H1 (cell line): ENCODE measurements around the gene DDX56. TPM values are rescaled to one million over a fixed set of nuclear protein-coding genes. Genes with fewer than 3 reads are reported as not detected.

Source experiments
- CTCF ChIA-PET: fragments of 300-600 bp; sonication (Branson Sonifier 250); formaldehyde crosslinking; loops from one replicate; lab custom pipeline; 2021; ENCODE audit not compliant: partially characterized antibody; lab: Charles Lee
- POLR2A ChIA-PET: fragments of 300-600 bp; sonication (Branson Sonifier 250); formaldehyde crosslinking; loops from one replicate; lab custom pipeline; 2021; ENCODE audit warnings: inconsistent platforms; ENCODE audit not compliant: partially characterized antibody; lab: Charles Lee
- DNase-seq, 2 experiments: peaks; one replicate each; pipeline versions ENCODE4 v3.0.0 to v3.0.0-alpha.2; 2010 to 2022; ENCODE audit warnings: low spot score in 2 of 2, low read depth in 1 of 2, mixed read lengths in 1 of 2
- FAIRE-seq: peaks from 2 replicates; lab custom pipeline; 2011; peaks lifted over from hg19 to GRCh38; lab: Jason Lieb, UNC
- H2AFZ ChIP-seq: 2 replicates; pipeline ENCODE4 v1.8.1; 2012; ENCODE audit warnings: low read length, inconsistent platforms
- H2AK5ac ChIP-seq: 2 replicates; pipeline ENCODE4 v1.6.1; 2013; ENCODE audit warnings: low read depth, low read length
- H2BK120ac ChIP-seq: replicated peaks from 2 replicates; pipeline ENCODE3; 2013; ENCODE audit warnings: low read depth, low read length, inconsistent platforms
- H2BK12ac ChIP-seq: 2 replicates; pipeline ENCODE4 v1.6.1; 2013; ENCODE audit warnings: low read depth, low read length
- H2BK15ac ChIP-seq: 2 replicates; pipeline ENCODE4 v1.6.1; 2013; ENCODE audit warnings: low read length
- H2BK20ac ChIP-seq: 2 replicates; pipeline ENCODE4 v1.6.1; 2013; ENCODE audit warnings: low read length
- H2BK5ac ChIP-seq: 2 replicates; pipeline ENCODE4 v1.6.1; 2013; ENCODE audit warnings: low read depth, low read length
- H3K14ac ChIP-seq: 2 replicates; pipeline ENCODE4 v1.6.1; 2013; ENCODE audit warnings: inconsistent platforms; ENCODE audit not compliant: insufficient read length
- H3K18ac ChIP-seq: 2 replicates; pipeline ENCODE4 v1.6.1; 2013; ENCODE audit warnings: low read length; ENCODE audit errors: extremely low read depth
- H3K23ac ChIP-seq: 2 replicates; pipeline ENCODE4 v1.6.1; 2013; ENCODE audit warnings: inconsistent platforms; ENCODE audit not compliant: insufficient read length
- H3K23me2 ChIP-seq: 2 replicates; pipeline ENCODE4 v1.6.1; 2013; ENCODE audit warnings: low read depth, low read length
- H3K27ac ChIP-seq: 2 replicates; pipeline ENCODE4 v1.6.1; 2011; ENCODE audit warnings: low read depth, low read length, inconsistent platforms
- H3K27me3 ChIP-seq, 4 experiments: replicated peaks in 1 of 4; 1 replicate in 1 of 4; 2 replicates in 3 of 4; pipeline versions ENCODE4 v1.6.1 to v1.8.1; 2011 to 2013; ENCODE audit warnings: low read length in 3 of 4, mild to moderate bottlenecking in 3 of 4, inconsistent platforms in 2 of 4, mixed read lengths in 2 of 4, moderate library complexity in 1 of 4; ENCODE audit not compliant: control insufficient read depth in 3 of 4, insufficient read depth in 3 of 4; ENCODE audit errors: extremely low read depth in 1 of 4
- H3K36me3 ChIP-seq, 4 experiments: 2 replicates each; pipeline versions ENCODE4 v1.6.1 to v1.8.1; 2011 to 2013; ENCODE audit warnings: mild to moderate bottlenecking in 4 of 4, low read length in 3 of 4, moderate library complexity in 2 of 4, control low read depth in 1 of 4, inconsistent platforms in 1 of 4; ENCODE audit not compliant: insufficient read depth in 4 of 4, control insufficient read depth in 2 of 4
- H3K4ac ChIP-seq: replicated peaks from 2 replicates; pipeline ENCODE3; 2013; ENCODE audit warnings: low read length, low read depth, mixed read lengths, inconsistent platforms; ENCODE audit not compliant: insufficient read length
- H3K4me1 ChIP-seq, 4 experiments: replicated peaks in 1 of 4; 1 replicate in 1 of 4; 2 replicates in 3 of 4; pipeline versions ENCODE4 v1.6.1 to v1.8.1; 2011 to 2013; ENCODE audit warnings: low read length in 3 of 4, inconsistent platforms in 2 of 4, mixed read lengths in 1 of 4; ENCODE audit not compliant: insufficient read depth in 4 of 4, control insufficient read depth in 3 of 4
- H3K4me2 ChIP-seq, 2 experiments: 2 replicates each; pipeline versions ENCODE4 v1.6.1 to v1.8.1; 2011 to 2013; ENCODE audit warnings: low read depth in 2 of 2, low read length in 2 of 2, control low read depth in 1 of 2, inconsistent platforms in 1 of 2, mild to moderate bottlenecking in 1 of 2; ENCODE audit not compliant: insufficient read depth in 1 of 2
- H3K4me3 ChIP-seq, 4 experiments: fragments of 200-600, 300-600 bp in 1 of 4; sonication (generic), shearing (Covaris generic), sonication (Bioruptor Twin) in 1 of 4; 2 replicates each; pipeline versions ENCODE4 v1.5.1 to v1.8.1; 2011 to 2016; ENCODE audit warnings: low read length in 4 of 4, low read depth in 3 of 4, control low read depth in 2 of 4, inconsistent platforms in 2 of 4, mild to moderate bottlenecking in 2 of 4, mixed read lengths in 1 of 4, moderate library complexity in 1 of 4; ENCODE audit not compliant: insufficient read depth in 2 of 4; ENCODE audit errors: extremely low read depth in 1 of 4
- H3K56ac ChIP-seq: replicated peaks from 2 replicates; pipeline ENCODE3; 2013; ENCODE audit warnings: low read depth, mild to moderate bottlenecking, mixed read lengths, low read length, inconsistent platforms; ENCODE audit not compliant: insufficient read length
- H3K79me1 ChIP-seq: 2 replicates; pipeline ENCODE4 v1.6.1; 2013; ENCODE audit warnings: low read depth, low read length, control low read depth
- H3K79me2 ChIP-seq, 2 experiments: 2 replicates each; pipeline versions ENCODE4 v1.6.1 to v1.8.1; 2012 to 2013; ENCODE audit warnings: low read length in 2 of 2, mild to moderate bottlenecking in 2 of 2, inconsistent platforms in 1 of 2; ENCODE audit not compliant: insufficient read depth in 2 of 2, control insufficient read depth in 1 of 2
- H3K9ac ChIP-seq, 4 experiments: replicated peaks in 1 of 4; 1 replicate in 1 of 4; 2 replicates in 3 of 4; pipeline versions ENCODE4 v1.6.1 to v1.8.1; 2011 to 2013; ENCODE audit warnings: low read depth in 3 of 4, low read length in 3 of 4, control low read depth in 2 of 4, mild to moderate bottlenecking in 2 of 4, moderate library complexity in 2 of 4, inconsistent platforms in 1 of 4; ENCODE audit errors: extremely low read depth in 1 of 4
- H3K9me3 ChIP-seq, 2 experiments: 2 replicates each; pipeline versions ENCODE4 v1.6.1 to v1.8.1; 2012 to 2013; ENCODE audit warnings: mild to moderate bottlenecking in 2 of 2, moderate library complexity in 2 of 2, control low read depth in 1 of 2, inconsistent platforms in 1 of 2, low read depth in 1 of 2, low read length in 1 of 2, mixed read lengths in 1 of 2; ENCODE audit not compliant: insufficient read depth in 2 of 2
- H4K20me1 ChIP-seq, 2 experiments: replicated peaks in 1 of 2; 2 replicates each; pipeline versions ENCODE3 to v1.8.1; 2011 to 2013; ENCODE audit warnings: inconsistent platforms in 2 of 2, low read length in 2 of 2, mild to moderate bottlenecking in 1 of 2; ENCODE audit not compliant: insufficient read depth in 2 of 2, control insufficient read depth in 1 of 2
- H4K5ac ChIP-seq: 2 replicates; pipeline ENCODE4 v1.6.1; 2013; ENCODE audit warnings: low read length, low read depth, mixed read lengths, inconsistent platforms; ENCODE audit not compliant: insufficient read length
- H4K8ac ChIP-seq: 2 replicates; pipeline ENCODE4 v1.8.0; 2013; ENCODE audit warnings: mild to moderate bottlenecking, moderate library complexity, low read length, inconsistent platforms; ENCODE audit not compliant: insufficient read depth; ENCODE audit errors: extremely low read depth
- H4K91ac ChIP-seq: replicated peaks from 2 replicates; pipeline ENCODE3; 2013; ENCODE audit warnings: low read length, mixed read lengths, inconsistent platforms; ENCODE audit not compliant: insufficient read length
- CBX5 ChIP-seq: fragments of 300-800, 300-1000 bp; sonication (generic); IDR thresholded peaks from 2 replicates; pipeline ENCODE4 v1.7.1; 2016; ENCODE audit warnings: antibody characterized with exemption, low read length, low read depth
- CTCF ChIP-seq, 3 experiments: IDR thresholded peaks; 1 replicate in 2 of 3; 2 replicates in 1 of 3; pipeline versions ENCODE4 v1.5.1 to v1.6.1; 2011; ENCODE audit warnings: low read length in 3 of 3, mild to moderate bottlenecking in 3 of 3, inconsistent platforms in 2 of 3, low read depth in 1 of 3, moderate library complexity in 1 of 3; ENCODE audit not compliant: insufficient read depth in 1 of 3; ENCODE audit errors: control extremely low read depth in 1 of 3
- RBBP5 ChIP-seq: IDR thresholded peaks from 2 replicates; pipeline ENCODE4 v1.7.1; 2012; ENCODE audit warnings: low read depth, mild to moderate bottlenecking, inconsistent platforms, low read length, moderate library complexity, borderline replicate concordance
- SIRT6 ChIP-seq: IDR thresholded peaks from one replicate; pipeline ENCODE4 v1.7.1; 2012; ENCODE audit warnings: low read length, inconsistent platforms
- SP1 ChIP-seq: IDR thresholded peaks from 2 replicates; pipeline ENCODE4 v1.6.1; 2011; ENCODE audit warnings: low read depth, low read length
- SRF ChIP-seq: IDR thresholded peaks from 2 replicates; pipeline ENCODE4 v1.6.1; 2011; ENCODE audit warnings: mild to moderate bottlenecking, low read depth, low read length, moderate library complexity
- TAF7 ChIP-seq: optimal IDR thresholded peaks from 2 replicates; pipeline ENCODE3; 2011; ENCODE audit warnings: low read depth, mild to moderate bottlenecking, inconsistent platforms, low read length, moderate library complexity, borderline replicate concordance
- TCF12 ChIP-seq: IDR thresholded peaks from 2 replicates; pipeline ENCODE4 v1.6.1; 2011; ENCODE audit warnings: low read depth, mild to moderate bottlenecking, low read length
- TEAD4 ChIP-seq: IDR thresholded peaks from 2 replicates; pipeline ENCODE4 v1.6.1; 2012; ENCODE audit warnings: low read depth, low read length, inconsistent platforms, mixed read lengths
- ZNF274 ChIP-seq: IDR thresholded peaks from 2 replicates; pipeline ENCODE4 v1.7.0; 2012; ENCODE audit warnings: low read length, borderline replicate concordance; ENCODE audit errors: extremely low read depth
- WGBS, 2 experiments: shearing (Covaris generic) in 1 of 2; methylation state at CpG; one replicate each; pipeline versions ENCODE4 v1.1.6 to v1.1.7; 2013 to 2015; ENCODE audit warnings: low lambda C conversion rate in 2 of 2, mixed read lengths in 2 of 2, inconsistent platforms in 1 of 2, low coverage in 1 of 2, missing lambda C conversion rate in 1 of 2; ENCODE audit not compliant: insufficient replicate concordance in 2 of 2, insufficient coverage in 1 of 2, insufficient read length in 1 of 2; ENCODE audit errors: extremely low coverage in 1 of 2, missing lambda C conversion rate in 1 of 2; 5-methylcytosine and 5-hydroxymethylcytosine counted together
- polyA plus RNA-seq, 7 experiments: library from polyadenylated mRNA; depleted of rRNA in 3 of 7; stranded (reverse) in 5 of 7; unstranded in 2 of 7; fragments of >200 nt in 5 of 7; fragments of 200-250 nt in 2 of 7; gene quantifications; 1 replicate in 5 of 7; 2 replicates in 1 of 7; 4 replicates in 1 of 7; pipeline versions ENCODE4 v1.2.1 to v1.2.3, GENCODE V29; 2011 to 2013; ENCODE audit warnings: missing spikeins in 2 of 7, mixed read lengths in 2 of 7
- total RNA-seq: library from RNA; stranded (reverse); fragmentation: NEBNext Ultra II Directional; extraction: Animal tissue kit (Norgen Biotek cat#: 25700); gene quantifications from 2 replicates; pipeline ENCODE4 v1.2.1, GENCODE V29; 2021

Gene DDX56
- total and polyA plus RNA-seq, 2 of the 8 experiments (the other 6 are each of a cell fraction or from before 2014, with no cell fraction given) = 56.9 to 81.6 TPM

DNA sequence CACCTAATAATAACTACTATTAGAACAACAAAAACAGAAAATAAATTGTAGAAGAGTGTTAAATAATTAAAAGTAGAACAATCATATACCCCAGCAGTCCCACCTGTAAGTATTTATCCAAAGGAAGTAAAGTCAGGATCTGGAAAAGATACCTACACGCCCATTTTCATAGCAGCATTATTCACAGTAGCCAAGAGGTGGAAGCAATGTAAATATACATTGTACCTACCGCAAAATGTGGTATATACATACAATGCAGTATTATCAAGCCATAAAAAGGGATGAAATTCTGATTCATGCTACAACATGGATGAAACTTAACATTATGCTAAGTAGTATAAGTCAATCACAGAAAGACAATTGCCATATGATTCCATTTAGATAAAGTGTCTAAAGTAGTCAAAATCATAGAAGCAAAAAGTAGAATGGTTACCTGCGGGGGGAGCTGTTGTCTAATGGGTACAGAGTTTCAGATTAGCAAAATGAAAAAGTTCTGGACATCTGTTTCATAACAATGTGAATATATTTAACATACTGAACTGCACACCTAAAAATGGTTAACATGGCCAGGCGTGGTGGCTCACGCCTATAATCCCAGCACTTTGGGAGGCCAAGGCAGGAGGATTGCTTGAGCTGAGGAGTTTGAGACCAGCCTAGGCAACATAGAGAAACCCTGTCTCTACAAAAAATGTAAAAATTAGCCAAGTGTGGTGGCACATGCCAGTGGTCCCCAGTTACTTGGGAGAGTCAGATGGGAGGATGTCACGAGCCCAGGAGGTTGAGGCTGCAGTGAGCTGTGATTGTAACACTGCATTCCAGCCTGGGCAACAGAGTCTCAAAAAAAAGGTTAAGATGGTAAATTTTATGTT lies 14.4 kb upstream of the DDX56 start:
- Histone ChIP-seq H3K27ac (no peak overlapping the region), H4K91ac (no peak overlapping the region), H2BK120ac (no peak overlapping the region), H3K4ac (no peak overlapping the region), H3K23ac (no peak overlapping the region), H2BK20ac (no peak overlapping the region), H4K5ac (no peak overlapping the region), H3K4me2 (no peak overlapping the region), H3K14ac (no peak overlapping the region), H2AFZ (no peak overlapping the region), H2BK12ac (no peak overlapping the region), H3K23me2 (no peaks in the 10 kb centered on the region; the same call in 1 of the 2 replicates), H2AK5ac (no peak overlapping the region), H4K20me1 (no peaks in the 10 kb centered on the region), H3K9me3 (no peaks in the 10 kb centered on the region), H3K56ac (no peak overlapping the region), H3K79me1 (no peaks in the 10 kb centered on the region), H2BK15ac (no peak overlapping the region), H3K9ac (no peak overlapping the region), H3K4me1 (no peaks in the 10 kb centered on the region), H3K36me3 (no peaks in the 10 kb centered on the region), H3K4me3 (no peak overlapping the region), H3K18ac (no peak overlapping the region), H2BK5ac (no peak overlapping the region), H3K79me2 (no peaks in the 10 kb centered on the region), H4K8ac (no peak overlapping the region), H3K27me3 (no peaks in the 10 kb centered on the region)
- ChIA-PET POLR2A (interaction anchor here (0.8 kb wide), 1 partner anchor 18 kb away, joined by 3 read pairs; the partner anchor contains the start of gene OGDH), CTCF (interaction anchor here (1.0 to 1.1 kb wide), 2 partner anchors 11 to 14 kb away, joined by 4 to 6 read pairs; no protein-coding TSS in a partner anchor)
- WGBS, 2 experiments = 65% methylated on average over 6 of the region's 6 CpGs; no CpG with 5 or more reads in 1 of the 2 experiments
- no peak for FAIRE-seq
- DNase-seq = no peak
- TF ChIP-seq TAF7 (no peak), ZNF274 (no peak), SIRT6 (no peak), RBBP5 (no peak), SP1 (no peak), SRF (no peak), CTCF (IDR thresholded peaks at IDR 0.05; ENCODE audit: control extremely low read depth in 1 of 3, insufficient read depth in 1 of 3, low read depth in 1 of 3, low read length in 3 of 3) (peak in 1 of 3 experiments; percentile 22; a peak in 2 of 4 replicates), CBX5 (no peak), TEAD4 (no peak), TCF12 (no peak)
